H9 (cell line): ENCODE results near the gene RAB3B. TPM values are rescaled to one million over a fixed set of nuclear protein-coding genes. Genes with fewer than 3 reads are reported as not detected.

ENCODE experiments used
- DNase-seq: peaks from one replicate; pipeline ENCODE4 v3.0.0-alpha.2; 2017
- H2AFZ ChIP-seq: one replicate; pipeline ENCODE4 v1.6.1; 2013; ENCODE audit warnings: mild to moderate bottlenecking, low read length, control low read depth, moderate library complexity
- H2AK5ac ChIP-seq: 2 replicates; pipeline ENCODE4 v1.6.1; 2013; ENCODE audit warnings: low read length, control low read depth, mixed read lengths; ENCODE audit not compliant: insufficient read length
- H2BK120ac ChIP-seq: one replicate; pipeline ENCODE4 v1.6.1; 2013; ENCODE audit warnings: low read depth, mild to moderate bottlenecking, low read length, control low read depth, inconsistent platforms; ENCODE audit not compliant: poor library complexity, severe bottlenecking
- H2BK12ac ChIP-seq: 2 replicates; pipeline ENCODE4 v1.6.1; 2013; ENCODE audit warnings: low read length, control low read depth, mixed read lengths, low read depth; ENCODE audit not compliant: insufficient read length
- H2BK15ac ChIP-seq: 2 replicates; pipeline ENCODE4 v1.6.1; 2013; ENCODE audit warnings: low read depth, low read length, control low read depth
- H2BK20ac ChIP-seq: one replicate; pipeline ENCODE4 v1.6.1; 2013; ENCODE audit warnings: low read depth, mild to moderate bottlenecking, low read length, control low read depth, inconsistent platforms; ENCODE audit not compliant: poor library complexity, severe bottlenecking
- H2BK5ac ChIP-seq: 2 replicates; pipeline ENCODE4 v1.6.1; 2013; ENCODE audit warnings: low read length, control low read depth, mixed read lengths; ENCODE audit not compliant: insufficient read length
- H3K14ac ChIP-seq: 2 replicates; pipeline ENCODE4 v1.6.1; 2013; ENCODE audit warnings: low read length, control low read depth; ENCODE audit not compliant: insufficient read depth
- H3K18ac ChIP-seq: 2 replicates; pipeline ENCODE4 v1.6.1; 2013; ENCODE audit warnings: low read depth, mild to moderate bottlenecking, mixed read lengths, low read length, control low read depth; ENCODE audit not compliant: insufficient read length
- H3K23ac ChIP-seq: 2 replicates; pipeline ENCODE4 v1.6.1; 2013; ENCODE audit warnings: low read length, control low read depth, mixed read lengths, low read depth; ENCODE audit not compliant: insufficient read length
- H3K23me2 ChIP-seq: 2 replicates; pipeline ENCODE4 v1.6.1; 2013; ENCODE audit warnings: low read depth, mild to moderate bottlenecking, mixed read lengths, low read length, control low read depth; ENCODE audit not compliant: insufficient read length, poor library complexity, severe bottlenecking
- H3K27ac ChIP-seq: 2 replicates; pipeline ENCODE4 v1.5.1; 2013; ENCODE audit warnings: low read length, control low read depth, mixed read lengths, low read depth; ENCODE audit not compliant: insufficient read length
- H3K27me3 ChIP-seq: 2 replicates; pipeline ENCODE4 v1.6.1; 2013; ENCODE audit warnings: low read length, control low read depth, inconsistent platforms; ENCODE audit not compliant: insufficient read depth
- H3K4ac ChIP-seq: 2 replicates; pipeline ENCODE4 v1.6.1; 2013; ENCODE audit warnings: low read depth, mild to moderate bottlenecking, control low read depth, inconsistent platforms, low read length, moderate library complexity
- H3K4me1 ChIP-seq: 2 replicates; pipeline ENCODE4 v1.6.1; 2013; ENCODE audit warnings: low read length, control low read depth, inconsistent platforms; ENCODE audit not compliant: insufficient read depth
- H3K4me2 ChIP-seq: 2 replicates; pipeline ENCODE4 v1.6.1; 2013; ENCODE audit warnings: low read length, control low read depth, mixed read lengths; ENCODE audit not compliant: insufficient read length, insufficient read depth
- H3K56ac ChIP-seq: 2 replicates; pipeline ENCODE4 v1.6.1; 2013; ENCODE audit warnings: low read depth, mild to moderate bottlenecking, mixed read lengths, low read length, control low read depth; ENCODE audit not compliant: insufficient read length
- H3K79me1 ChIP-seq: 2 replicates; pipeline ENCODE4 v1.6.1; 2013; ENCODE audit warnings: low read depth, mild to moderate bottlenecking, moderate library complexity, low read length, control low read depth, inconsistent platforms; ENCODE audit not compliant: insufficient read depth, poor library complexity, severe bottlenecking
- H3K79me2 ChIP-seq: 2 replicates; pipeline ENCODE4 v1.6.1; 2013; ENCODE audit warnings: low read length, control low read depth, inconsistent platforms; ENCODE audit not compliant: insufficient read depth
- H3K9ac ChIP-seq: 2 replicates; pipeline ENCODE4 v1.6.1; 2013; ENCODE audit warnings: low read length, control low read depth, mixed read lengths; ENCODE audit not compliant: insufficient read length; ENCODE audit errors: extremely low read depth
- H3K9me3 ChIP-seq: one replicate; pipeline ENCODE4 v1.6.1; 2013; ENCODE audit warnings: low read depth, low read length, inconsistent platforms; ENCODE audit not compliant: control insufficient read depth
- H3T11ph ChIP-seq: one replicate; pipeline ENCODE4 v1.6.1; 2013; ENCODE audit warnings: mild to moderate bottlenecking, low read length, control low read depth, inconsistent platforms
- H4K20me1 ChIP-seq: one replicate; pipeline ENCODE4 v1.6.1; 2013; ENCODE audit not compliant: control insufficient read depth, insufficient read length, insufficient read depth
- H4K5ac ChIP-seq: 2 replicates; pipeline ENCODE4 v1.6.1; 2013; ENCODE audit warnings: low read depth, mild to moderate bottlenecking, mixed read lengths, low read length, control low read depth; ENCODE audit not compliant: insufficient read length
- H4K8ac ChIP-seq: replicated peaks from 2 replicates; pipeline ENCODE4 v1.6.1; 2013; ENCODE audit warnings: low read length, control low read depth, mixed read lengths, low read depth; ENCODE audit not compliant: insufficient read length
- H4K91ac ChIP-seq: 2 replicates; pipeline ENCODE4 v1.6.1; 2013; ENCODE audit warnings: low read depth, mild to moderate bottlenecking, moderate library complexity, mixed read lengths, low read length, control low read depth; ENCODE audit not compliant: insufficient read length
- H3K27ac Mint-ChIP-seq, 3 experiments: 2 replicates in 2 of 3; 3 replicates in 1 of 3; pipeline ENCODE4 v1.8.0; 2020 to 2021; ENCODE audit warnings: mixed read lengths in 3 of 3, mild to moderate bottlenecking in 1 of 3, moderate library complexity in 1 of 3
- H3K27me3 Mint-ChIP-seq: 2 replicates; pipeline ENCODE4 v1.8.0; 2021; ENCODE audit warnings: low read depth, mild to moderate bottlenecking, moderate library complexity, mixed read lengths
- H3K36me3 Mint-ChIP-seq, 3 experiments: 2 replicates in 2 of 3; 3 replicates in 1 of 3; pipeline ENCODE4 v1.8.0; 2020 to 2021; ENCODE audit warnings: low read depth in 3 of 3, mixed read lengths in 3 of 3; ENCODE audit not compliant: insufficient read depth in 1 of 3
- H3K4me1 Mint-ChIP-seq, 2 experiments: 2 replicates each; pipeline ENCODE4 v1.8.0; 2020; ENCODE audit warnings: mixed read lengths in 2 of 2
- H3K4me3 Mint-ChIP-seq, 2 experiments: 2 replicates in 1 of 2; 3 replicates in 1 of 2; pipeline ENCODE4 v1.8.0; 2020 to 2021; ENCODE audit warnings: mild to moderate bottlenecking in 2 of 2, mixed read lengths in 2 of 2, moderate library complexity in 1 of 2
- H3K9me3 Mint-ChIP-seq, 2 experiments: 2 replicates in 1 of 2; 3 replicates in 1 of 2; pipeline ENCODE4 v1.8.0; 2020; ENCODE audit warnings: mild to moderate bottlenecking in 2 of 2, mixed read lengths in 2 of 2, moderate library complexity in 1 of 2
- CTCF ChIP-seq: fragments of 200-600 bp; sonication (generic); conservative IDR thresholded peaks from 3 replicates; pipeline ENCODE4 v1.8.0; 2021; ENCODE audit warnings: antibody characterized with exemption, mild to moderate bottlenecking
- WGBS: extraction: QIAGEN DNeasy Blood & Tissue Kit; methylation state at CpG from one replicate; pipeline ENCODE4 v1.1.7; 2013; ENCODE audit warnings: missing lambda C conversion rate, low lambda C conversion rate, mixed read lengths; ENCODE audit not compliant: insufficient read length; ENCODE audit errors: extremely low coverage; 5-methylcytosine and 5-hydroxymethylcytosine counted together
- total RNA-seq: library from RNA; stranded (reverse); gene quantifications from 2 replicates; pipeline ENCODE4 v1.2.1, GENCODE V29; 2021

The RAB3B gene
- total RNA-seq, 1 experiment from 2014 or later: 30.6 TPM

- no peak overlapping the region for H4K5ac ChIP-seq
- H3K79me1 ChIP-seq: no peaks in the 10 kb centered on the region
- peaks cover 18 to 19% of the 10 kb centered on the region in 2 experiments for H3K4me1 Mint-ChIP-seq
- peaks cover 13 to 59% (median 48%) of the 10 kb centered on the region in 3 experiments; a peak in 6 of 7 replicates for H3K36me3 Mint-ChIP-seq
- H3K56ac ChIP-seq: no peak overlapping the region
- 100% methylated on average over 1 of the region's 1 CpG for WGBS
- no peak overlapping the region for H3K4me2 ChIP-seq
- no peak for TF ChIP-seq CTCF
- DNase-seq: no peak
- H3K4ac ChIP-seq: no peak overlapping the region
- no peak overlapping the region for H2BK15ac ChIP-seq
- H2BK5ac ChIP-seq: no peak overlapping the region
- H3K14ac ChIP-seq: no peak overlapping the region
- H3K79me2 ChIP-seq: peaks cover 4% of the 10 kb centered on the region; the same call in 1 of the 2 replicates
- no peak overlapping the region for H3K23ac ChIP-seq
- peaks cover 8% of the 10 kb centered on the region for H3K23me2 ChIP-seq
- no peaks in the 10 kb centered on the region; the same call in 1 of the 2 replicates for H3K27me3 Mint-ChIP-seq
- no peak overlapping the region for H3K18ac ChIP-seq
- H3T11ph ChIP-seq: no peak overlapping the region
- H4K20me1 ChIP-seq: no peaks in the 10 kb centered on the region
- no peak overlapping the region for H3K4me3 Mint-ChIP-seq
- H3K9ac ChIP-seq: no peak overlapping the region
- peaks cover 2% of the 10 kb centered on the region; the same call in 1 of the 2 replicates for H3K4me1 ChIP-seq
- no peak overlapping the region for H3K27ac Mint-ChIP-seq
- H3K27ac ChIP-seq: no peak overlapping the region
- H3K9me3 Mint-ChIP-seq: no peaks in the 10 kb centered on the region
- no peak overlapping the region for H2BK120ac ChIP-seq
- H3K9me3 ChIP-seq: no peaks in the 10 kb centered on the region
- no peak overlapping the region for H4K8ac ChIP-seq
- H2BK20ac ChIP-seq: no peak overlapping the region
- no peak overlapping the region for H2BK12ac ChIP-seq
- no peak overlapping the region for H2AFZ ChIP-seq
- no peak overlapping the region for H4K91ac ChIP-seq
- H2AK5ac ChIP-seq: no peak overlapping the region
- no peaks in the 10 kb centered on the region for H3K27me3 ChIP-seq
These were observed 37.8 kb upstream of the RAB3B start for GRCh38 chr1:52028328-52028727.
